Activated CD4-positive, alpha-beta memory T cell treated with anti-CD3 and anti-CD28 coated beads for 36 hours (primary cell): ENCODE results near the gene TMEM9. TPM values are rescaled to one million over a fixed set of nuclear protein-coding genes. Genes with fewer than 3 reads are reported as not detected.

Experiments used
- CTCF ChIA-PET: fragments of 350-600 bp; sonication (Branson Sonifier 250); formaldehyde crosslinking; loops from one replicate; lab custom pipeline; 2021; ENCODE audit warnings: antibody characterized with exemption, inconsistent platforms; lab: Charles Lee
- POLR2A ChIA-PET: fragments of 350-600 bp; sonication (Branson Sonifier 250); formaldehyde crosslinking; loops from one replicate; lab custom pipeline; 2021; ENCODE audit warnings: antibody characterized with exemption; lab: Charles Lee
- DNase-seq: peaks from one replicate; pipeline ENCODE4 v3.0.0-alpha.2; 2020
- H3K27ac Mint-ChIP-seq: one replicate; pipeline ENCODE4 v1.8.0; 2021; ENCODE audit warnings: mixed read lengths
- H3K27me3 Mint-ChIP-seq: one replicate; pipeline ENCODE4 v1.8.0; 2021; ENCODE audit warnings: mixed read lengths
- H3K36me3 Mint-ChIP-seq: one replicate; pipeline ENCODE4 v1.8.0; 2021; ENCODE audit warnings: mixed read lengths
- H3K4me1 Mint-ChIP-seq: one replicate; pipeline ENCODE4 v1.8.0; 2021; ENCODE audit warnings: low read depth, mixed read lengths
- H3K4me3 Mint-ChIP-seq: one replicate; pipeline ENCODE4 v1.8.0; 2021; ENCODE audit warnings: mild to moderate bottlenecking, mixed read lengths
- H3K9me3 Mint-ChIP-seq: one replicate; pipeline ENCODE4 v1.8.0; 2021; ENCODE audit warnings: mixed read lengths
- intact Hi-C: fragments of 100-400 bp; cut with micrococcal nuclease; formaldehyde crosslinking; loops from one replicate; pipeline ENCODE4 v1.15.1; 2023
- total RNA-seq, 2 experiments: library from RNA; stranded (reverse); gene quantifications; one replicate each; pipeline ENCODE4 v1.2.3, GENCODE V29; 2021

The TMEM9 gene
- total RNA-seq, 2 experiments from 2014 or later: 21.7 to 22.5 TPM

DNA sequence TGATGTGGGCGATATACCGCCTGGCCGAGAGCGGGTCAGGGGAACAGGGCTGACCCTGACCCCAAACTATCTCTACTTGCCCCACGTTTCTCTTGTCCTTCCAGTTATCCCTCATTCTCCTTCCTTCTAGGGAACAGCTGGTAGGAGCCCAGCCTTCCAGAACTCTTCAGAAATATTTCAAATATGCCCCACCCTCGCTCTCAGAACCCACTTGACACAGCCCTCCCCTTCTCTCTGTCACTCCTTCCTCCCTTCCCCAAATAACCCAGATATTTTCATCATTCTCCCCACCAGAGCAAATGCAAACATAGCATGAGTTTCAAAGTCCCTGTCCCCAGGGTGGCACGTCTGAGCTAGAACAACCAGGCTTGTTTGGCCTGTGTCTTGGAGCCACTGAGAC lies 43.1 kb downstream of the TMEM9 start:
- Mint-ChIP-seq H3K27me3 (no peaks in the 10 kb centered on the region), H3K27ac (no peak overlapping the region), H3K9me3 (no peaks in the 10 kb centered on the region), H3K4me3 (no peak overlapping the region), H3K36me3 (no peaks in the 10 kb centered on the region), H3K4me1 (no peaks in the 10 kb centered on the region)
- ChIA-PET POLR2A (no interaction called here), CTCF (interaction anchor here (1.0 to 1.1 kb wide), 2 partner anchors 131 to 139 kb away, joined by 3 to 4 read pairs; no protein-coding TSS in a partner anchor)
- intact Hi-C loops: no loop called here
- DNase-seq: no peak

DNA sequence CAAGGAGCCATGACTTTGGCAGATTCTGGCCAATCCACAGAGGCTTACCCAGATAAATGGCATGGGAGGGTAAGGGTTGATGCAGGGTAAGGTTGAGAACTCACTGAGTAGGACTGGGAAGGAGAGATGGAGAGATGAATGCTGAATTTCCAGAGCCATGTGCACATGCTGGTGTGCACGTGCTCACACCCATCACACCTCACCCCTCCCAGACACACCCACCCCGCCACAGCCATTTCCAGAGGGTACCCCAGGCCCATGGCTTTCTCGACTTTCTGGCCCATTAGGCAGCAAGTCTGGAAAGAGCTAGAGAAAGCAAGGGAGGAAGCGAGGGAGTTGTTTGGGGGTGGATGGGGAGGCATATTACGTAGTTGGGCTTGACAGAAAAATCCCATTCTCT lies 43.7 kb downstream of the TMEM9 start:
- intact Hi-C loops: no loop called here

DNA sequence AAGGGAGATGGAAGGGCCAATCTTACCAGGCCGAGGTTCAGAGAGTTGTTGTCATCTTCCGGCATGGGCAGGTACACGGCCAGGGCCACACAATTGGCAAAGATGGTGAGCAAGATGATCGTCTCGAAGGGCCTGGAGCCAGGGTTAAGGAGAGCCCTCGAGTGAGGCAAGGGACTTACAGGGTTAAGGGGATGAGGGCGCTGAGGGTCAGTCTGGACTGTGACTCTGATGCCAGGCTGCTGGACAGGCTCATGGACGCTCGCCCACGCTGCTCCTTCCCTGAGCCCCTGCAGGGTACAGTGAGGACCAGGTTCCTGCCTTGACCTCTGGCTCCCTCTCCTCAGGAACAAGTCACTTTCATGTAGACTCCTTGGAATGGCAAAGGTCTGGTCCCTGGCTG lies 44.1 kb downstream of the TMEM9 start:
- DNase-seq: no peak
- POLR2A ChIA-PET: no interaction called here
- intact Hi-C loops: no loop called here
- Mint-ChIP-seq H3K4me1 (no peaks in the 10 kb centered on the region), H3K27ac (no peak overlapping the region), H3K4me3 (no peak overlapping the region), H3K36me3 (no peaks in the 10 kb centered on the region), H3K9me3 (no peaks in the 10 kb centered on the region), H3K27me3 (no peaks in the 10 kb centered on the region)
- CTCF ChIA-PET: no interaction called here

More for the DNA sequence above, 43.7 kb downstream of the TMEM9 start:
- no peaks in the 10 kb centered on the region for H3K9me3 Mint-ChIP-seq
- H3K4me1 Mint-ChIP-seq: no peaks in the 10 kb centered on the region
- no peak overlapping the region for H3K4me3 Mint-ChIP-seq
- H3K27me3 Mint-ChIP-seq: no peaks in the 10 kb centered on the region
- ChIA-PET CTCF (interaction anchor here (1.1 kb wide), 1 partner anchor 131 kb away, joined by 4 read pairs; no protein-coding TSS in a partner anchor), POLR2A (no interaction called here)
- no peak for DNase-seq
- H3K36me3 Mint-ChIP-seq: no peaks in the 10 kb centered on the region
- no peak overlapping the region for H3K27ac Mint-ChIP-seq

DNA sequence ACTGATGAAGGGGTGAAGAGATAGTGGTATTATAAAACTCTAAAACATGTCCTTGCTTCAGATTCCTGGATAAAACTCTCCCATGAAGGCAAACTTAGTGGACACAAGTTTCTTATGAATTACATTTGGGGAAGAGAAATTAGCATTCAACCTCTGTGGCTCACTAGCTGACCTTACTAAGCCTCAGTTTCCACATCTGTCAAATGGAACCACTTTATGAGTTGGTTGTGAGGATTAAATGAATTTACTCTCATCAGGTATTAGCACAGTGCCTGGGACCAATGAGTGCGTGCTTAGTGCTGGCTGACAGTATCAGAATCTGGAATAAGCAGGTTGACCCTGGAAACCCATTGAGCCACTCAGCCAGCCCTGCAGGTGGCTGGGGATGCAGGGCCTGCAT lies 44.6 kb downstream of the TMEM9 start:
- ChIA-PET POLR2A (no interaction called here), CTCF (interaction anchor here (1.2 to 1.6 kb wide), 2 partner anchors 11 to 129 kb away, joined by 4 read pairs; no protein-coding TSS in a partner anchor)
- no peak overlapping the region for H3K4me3 Mint-ChIP-seq
- no peaks in the 10 kb centered on the region for H3K36me3 Mint-ChIP-seq
- no peaks in the 10 kb centered on the region for H3K4me1 Mint-ChIP-seq
- no peaks in the 10 kb centered on the region for H3K27me3 Mint-ChIP-seq
- intact Hi-C loops: no loop called here
- no peak for DNase-seq
- H3K9me3 Mint-ChIP-seq: no peaks in the 10 kb centered on the region
- no peak overlapping the region for H3K27ac Mint-ChIP-seq

DNA sequence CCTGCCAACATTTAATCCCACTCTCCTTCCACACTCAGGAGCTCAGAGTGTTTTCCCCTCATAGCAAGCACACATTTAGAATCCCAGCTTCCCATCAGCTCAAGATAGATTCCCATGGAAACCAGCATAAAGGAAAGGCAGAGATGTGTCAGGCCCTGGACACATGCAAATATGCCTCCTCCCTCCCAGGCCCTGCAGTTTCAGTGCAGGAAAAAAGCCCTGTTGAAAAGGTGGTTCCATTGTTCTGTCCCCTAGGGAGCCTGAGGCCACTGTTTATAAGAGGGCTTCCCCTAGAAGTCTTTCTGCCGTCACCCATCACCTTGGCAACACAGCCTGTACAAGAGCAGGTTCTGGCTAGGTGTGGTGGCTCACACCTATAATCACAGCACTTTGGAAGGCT lies 45.7 kb downstream of the TMEM9 start:
- Mint-ChIP-seq H3K9me3 (no peaks in the 10 kb centered on the region), H3K27ac (no peak overlapping the region), H3K4me3 (no peak overlapping the region), H3K36me3 (no peaks in the 10 kb centered on the region), H3K27me3 (no peaks in the 10 kb centered on the region), H3K4me1 (no peaks in the 10 kb centered on the region)
- no peak for DNase-seq
- ChIA-PET POLR2A (no interaction called here), CTCF (interaction anchor here (1.0 to 1.6 kb wide), 4 partner anchors 10 to 136 kb away, joined by 3 to 4 read pairs (median 4); no protein-coding TSS in a partner anchor)
- intact Hi-C loops: no loop called here

DNA sequence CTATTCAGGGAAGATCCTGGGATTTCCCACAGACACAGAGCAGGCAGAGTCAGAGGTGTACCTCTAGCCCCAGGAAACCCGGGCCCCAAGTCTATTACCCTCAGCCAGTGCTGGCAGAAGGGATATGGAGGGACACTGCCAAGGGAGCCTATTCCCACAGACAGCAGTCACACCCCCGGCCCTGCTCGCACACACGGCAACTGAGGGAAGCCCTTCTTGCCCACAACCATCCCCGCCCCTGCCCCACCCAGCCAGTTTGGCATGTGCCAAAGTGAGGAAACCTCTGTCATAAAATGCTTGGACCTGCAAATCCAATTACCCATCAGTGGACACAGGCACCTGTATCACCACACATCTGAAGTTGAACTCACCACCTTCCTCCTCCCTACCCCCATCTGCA lies 48.6 kb downstream of the TMEM9 start:
- H3K27me3 Mint-ChIP-seq: no peaks in the 10 kb centered on the region
- H3K27ac Mint-ChIP-seq: no peak overlapping the region
- intact Hi-C loops: no loop called here
- no peaks in the 10 kb centered on the region for H3K9me3 Mint-ChIP-seq
- CTCF ChIA-PET: interaction anchor here (1.6 kb wide), 1 partner anchor 19 kb away, joined by 3 read pairs; no protein-coding TSS in a partner anchor
- no peak overlapping the region for H3K4me3 Mint-ChIP-seq
- H3K4me1 Mint-ChIP-seq: no peaks in the 10 kb centered on the region
- POLR2A ChIA-PET: no interaction called here
- H3K36me3 Mint-ChIP-seq: no peaks in the 10 kb centered on the region
- DNase-seq: no peak

DNA sequence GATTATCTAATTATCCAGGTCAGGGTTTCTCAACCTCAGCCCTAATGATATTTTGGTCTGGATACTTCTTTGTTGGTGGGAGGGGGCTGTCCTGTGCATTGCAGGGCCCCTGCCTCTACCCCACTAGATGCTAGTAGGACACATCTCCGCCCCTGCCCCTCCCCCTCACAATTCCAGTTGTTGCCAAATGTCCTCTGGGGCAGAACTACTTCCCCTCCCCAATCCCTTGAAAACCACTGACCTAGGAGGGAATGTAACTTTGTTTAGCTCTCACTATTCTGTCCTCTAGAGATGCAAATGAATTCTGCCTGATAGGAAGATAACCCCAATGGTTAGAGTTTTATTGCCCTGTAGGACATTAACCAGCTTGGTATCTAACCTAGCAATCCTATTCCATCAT lies 50.1 kb downstream of the TMEM9 start:
- H3K27ac Mint-ChIP-seq: no peak overlapping the region
- H3K4me1 Mint-ChIP-seq: no peaks in the 10 kb centered on the region
- ChIA-PET CTCF (interaction anchor here (0.9 to 2.1 kb wide), 2 partner anchors 10 to 15 kb away, joined by 4 read pairs; no protein-coding TSS in a partner anchor), POLR2A (no interaction called here)
- H3K4me3 Mint-ChIP-seq: no peak overlapping the region
- H3K9me3 Mint-ChIP-seq: no peaks in the 10 kb centered on the region
- no peaks in the 10 kb centered on the region for H3K27me3 Mint-ChIP-seq
- no peaks in the 10 kb centered on the region for H3K36me3 Mint-ChIP-seq
- intact Hi-C loops: no loop called here
- DNase-seq: no peak

DNA sequence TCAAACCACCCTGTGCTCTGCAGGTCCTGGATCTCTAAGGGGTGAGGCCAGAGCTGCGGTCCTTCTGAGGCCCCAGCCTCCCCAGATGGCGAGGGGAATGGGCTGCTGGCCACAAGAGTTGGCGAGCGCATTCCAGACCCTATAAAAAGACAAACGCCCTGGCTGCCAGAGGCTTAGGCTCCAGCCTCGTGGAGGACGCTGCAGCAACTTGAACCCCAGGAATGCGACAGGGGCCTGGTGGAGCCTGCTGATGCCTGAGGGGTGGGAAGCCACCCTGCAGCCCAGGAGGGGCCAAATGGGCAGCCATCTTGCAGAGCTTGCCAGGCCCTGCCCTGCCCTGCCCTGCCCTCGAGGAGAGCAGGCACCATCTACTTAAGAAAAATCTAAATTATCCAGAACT lies 50.6 kb downstream of the TMEM9 start:
- DNase-seq: no peak
- CTCF ChIA-PET: interaction anchor here (0.9 to 2.1 kb wide), 4 partner anchors 11 to 131 kb away, joined by 3 to 4 read pairs (median 4); no protein-coding TSS in a partner anchor
- no peaks in the 10 kb centered on the region for H3K9me3 Mint-ChIP-seq
- intact Hi-C loops: no loop called here
- POLR2A ChIA-PET: no interaction called here
- no peak overlapping the region for H3K4me3 Mint-ChIP-seq
- no peaks in the 10 kb centered on the region for H3K36me3 Mint-ChIP-seq
- no peaks in the 10 kb centered on the region for H3K27me3 Mint-ChIP-seq
- no peak overlapping the region for H3K27ac Mint-ChIP-seq
- H3K4me1 Mint-ChIP-seq: no peaks in the 10 kb centered on the region

DNA sequence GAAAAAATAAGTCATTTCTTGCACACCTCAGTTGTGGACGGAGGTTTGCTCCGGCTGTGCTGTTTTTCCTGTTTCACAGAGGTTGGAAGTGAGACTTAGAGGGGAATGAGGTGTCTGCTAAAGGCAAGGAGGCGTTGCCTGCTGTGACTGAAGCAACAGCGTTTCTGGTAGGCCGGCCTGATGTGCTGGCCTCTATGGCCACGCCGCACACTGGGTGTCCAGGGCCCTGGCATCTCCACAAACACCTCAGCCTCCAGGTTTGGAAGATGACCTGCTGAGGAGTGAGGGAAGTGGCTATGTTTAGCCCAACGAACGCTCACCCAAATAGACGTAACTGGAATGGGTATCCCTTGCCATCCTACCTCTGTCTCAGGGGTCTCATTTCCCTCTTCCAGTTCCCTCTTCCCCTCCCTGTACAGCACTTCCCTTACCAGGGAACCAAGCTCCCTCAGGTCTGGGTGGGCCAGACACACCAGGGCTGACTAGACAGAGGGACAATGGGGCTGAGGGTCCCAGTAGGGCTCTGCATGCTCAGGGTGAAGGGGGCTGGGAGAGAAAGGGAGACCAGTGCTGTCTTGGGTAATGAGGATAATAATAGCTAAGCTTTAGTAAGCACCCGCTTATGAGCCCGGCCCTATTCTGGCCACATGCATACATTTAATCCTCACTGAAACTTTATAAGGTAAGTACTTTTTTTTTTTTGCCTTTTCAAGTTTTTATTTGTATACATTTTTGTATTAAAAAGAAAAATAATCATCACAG lies 53.9 kb downstream of the TMEM9 start:
- H3K4me1 Mint-ChIP-seq: no peaks in the 10 kb centered on the region
- POLR2A ChIA-PET: no interaction called here
- no peaks in the 10 kb centered on the region for H3K36me3 Mint-ChIP-seq
- peaks cover 4% of the 10 kb centered on the region for H3K27me3 Mint-ChIP-seq
- H3K27ac Mint-ChIP-seq: no peak overlapping the region
- intact Hi-C loops: no loop called here
- no peak for DNase-seq
- no peaks in the 10 kb centered on the region for H3K9me3 Mint-ChIP-seq
- CTCF ChIA-PET: interaction anchor here (1.5 kb wide), 1 partner anchor 120 kb away, joined by 5 read pairs; no protein-coding TSS in a partner anchor
- no peak overlapping the region for H3K4me3 Mint-ChIP-seq

DNA sequence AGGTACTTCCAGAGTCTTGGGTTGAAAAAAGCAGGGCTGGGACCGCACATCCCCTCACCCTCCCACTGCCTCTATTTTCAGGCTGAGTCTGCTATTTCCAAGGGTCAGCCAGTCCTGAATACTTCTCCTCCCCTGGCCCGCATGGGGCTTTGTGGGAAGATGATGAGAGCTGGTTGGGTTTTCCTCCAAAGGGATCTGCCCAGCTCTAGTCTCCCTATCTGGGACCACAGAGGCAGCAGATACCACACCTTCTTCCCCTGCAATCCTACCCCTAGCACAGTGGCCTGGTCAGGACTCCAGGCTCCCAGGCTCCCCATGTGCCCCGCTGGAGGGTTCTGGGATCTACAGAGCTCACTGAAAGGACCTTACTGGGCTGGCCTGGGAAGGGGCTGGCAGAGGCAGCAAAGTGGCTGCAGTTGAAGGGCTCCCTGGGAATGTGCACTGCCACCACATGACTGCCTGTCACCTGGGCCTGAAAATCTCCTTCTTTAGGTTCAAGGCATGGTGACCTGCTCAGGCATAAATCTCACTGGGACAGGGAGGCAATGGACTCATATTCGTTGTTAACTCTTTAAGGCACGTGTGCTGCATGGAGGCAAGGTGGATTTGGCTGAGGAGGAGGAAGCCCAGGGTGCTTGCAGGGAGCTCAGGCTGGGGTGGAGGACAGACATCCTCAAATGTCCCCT lies 55.1 kb downstream of the TMEM9 start:
- DNase-seq: no peak
- H3K9me3 Mint-ChIP-seq: no peaks in the 10 kb centered on the region
- peaks cover 4% of the 10 kb centered on the region for H3K27me3 Mint-ChIP-seq
- H3K4me3 Mint-ChIP-seq: no peak overlapping the region
- H3K36me3 Mint-ChIP-seq: no peaks in the 10 kb centered on the region
- ChIA-PET POLR2A (no interaction called here), CTCF (interaction anchor here (0.6 to 1.5 kb wide), 2 partner anchors 10 to 119 kb away, joined by 4 to 5 read pairs; no protein-coding TSS in a partner anchor)
- H3K4me1 Mint-ChIP-seq: no peaks in the 10 kb centered on the region
- H3K27ac Mint-ChIP-seq: no peak overlapping the region
- intact Hi-C loops: no loop called here

DNA sequence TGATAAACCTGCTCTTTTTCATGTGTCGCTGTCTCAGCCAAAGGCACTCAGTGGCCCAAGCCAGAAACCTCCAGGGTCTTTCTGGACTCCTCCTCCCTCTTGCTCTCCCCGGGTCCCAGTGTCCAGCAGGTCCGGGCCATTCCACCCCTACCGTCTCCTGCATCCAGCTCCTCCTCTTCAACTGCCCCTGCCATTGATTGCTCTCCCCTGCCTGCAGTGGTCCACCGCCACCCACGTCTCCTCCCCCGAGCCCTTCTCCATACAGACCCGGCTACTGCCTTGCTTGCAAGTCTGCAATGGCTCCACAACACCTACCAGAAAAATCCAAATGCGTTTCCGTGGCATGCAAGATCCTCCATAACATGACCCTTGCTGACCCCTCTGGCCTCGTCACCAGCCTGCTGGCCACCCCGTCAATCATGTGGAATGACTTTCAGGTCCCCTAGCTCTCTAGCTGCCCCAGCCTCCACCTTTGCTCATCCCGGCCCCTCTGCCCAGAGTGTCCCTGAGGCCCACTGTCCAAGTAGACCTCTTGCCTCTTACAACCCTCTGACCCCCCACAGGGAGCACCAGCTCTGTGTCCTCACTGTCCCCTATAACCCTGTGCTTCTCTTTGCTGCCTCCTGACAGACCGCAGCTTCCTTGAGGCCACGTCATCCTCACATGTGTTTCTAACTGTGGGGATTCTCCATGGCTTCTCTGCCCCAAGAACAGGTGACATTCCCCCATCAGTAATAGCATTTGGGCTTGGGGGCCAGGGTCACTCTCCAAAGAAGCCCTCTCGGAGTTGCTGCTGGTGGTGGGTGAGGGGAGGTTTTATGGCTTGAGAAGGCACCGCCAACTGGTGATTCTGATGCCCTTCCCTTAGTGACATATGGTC lies 57.1 kb downstream of the TMEM9 start:
- peaks cover 4% of the 10 kb centered on the region for H3K27me3 Mint-ChIP-seq
- ChIA-PET CTCF (interaction anchor here (1.3 kb wide), 1 partner anchor 22 kb away, joined by 5 read pairs; no protein-coding TSS in a partner anchor), POLR2A (no interaction called here)
- H3K36me3 Mint-ChIP-seq: no peaks in the 10 kb centered on the region
- no peak for DNase-seq
- intact Hi-C loops: no loop called here
- no peaks in the 10 kb centered on the region for H3K4me1 Mint-ChIP-seq
- H3K9me3 Mint-ChIP-seq: no peaks in the 10 kb centered on the region
- no peak overlapping the region for H3K4me3 Mint-ChIP-seq
- no peak overlapping the region for H3K27ac Mint-ChIP-seq
